Stimulated activated CD4-positive, alpha-beta T cell treated with anti-CD3 and anti-CD28 coated beads, Interleukin-15, amount 100 ng/mL, for 24 hours (primary cell): ENCODE measurements around the gene CPXM1.
"Not testable (repeated sequence)": the region's sequence is repeated elsewhere in the genome, so short reads cannot be mapped to it uniquely, and the experiment has no call there.

Experiments
- DNase-seq: peaks from one replicate; pipeline ENCODE4 v3.0.0-alpha.2; 2020

The CPXM1 gene

DNA sequence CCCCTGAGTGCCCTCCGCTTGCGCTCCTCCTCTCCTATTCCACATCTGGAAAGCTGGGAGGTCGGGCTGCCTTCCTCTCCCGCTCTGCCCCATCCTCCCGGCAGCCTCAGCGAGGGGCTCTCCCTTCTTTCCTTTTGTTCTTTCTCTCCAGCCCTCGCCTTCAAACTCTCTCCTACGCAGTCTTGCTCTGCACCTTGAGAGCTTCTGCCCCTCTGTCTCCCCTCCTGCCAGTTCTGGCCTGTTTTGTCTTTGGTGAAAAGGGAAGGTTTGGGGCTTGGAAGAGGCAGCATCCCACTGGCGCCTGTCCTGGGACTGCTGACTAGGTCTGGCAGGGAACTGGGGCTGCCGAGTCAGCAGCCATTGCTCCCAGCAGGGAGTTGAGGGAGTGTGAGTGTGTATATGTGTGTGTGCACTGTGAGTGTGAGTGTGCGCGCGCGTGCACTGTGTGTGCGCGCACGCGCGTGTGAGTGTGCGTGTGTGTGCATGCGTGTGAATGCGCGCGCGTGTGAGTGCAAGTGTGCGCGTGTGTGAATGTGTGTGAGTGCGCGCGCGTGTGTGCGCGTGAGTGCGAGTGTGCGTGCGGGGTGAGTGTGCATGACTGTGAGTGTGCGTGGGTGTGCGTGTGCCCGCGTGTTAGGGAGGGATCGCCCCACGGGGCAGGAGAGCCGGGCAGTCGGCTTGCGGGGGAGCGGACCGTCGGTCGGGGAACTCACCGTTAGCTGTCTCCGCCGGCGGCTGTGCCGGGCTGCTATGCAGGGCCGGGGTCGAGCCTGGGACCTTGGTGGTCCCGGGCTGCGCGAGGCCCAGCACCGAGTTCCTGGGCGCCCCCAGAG lies 523 bp downstream of the CPXM1 start:
- DNase-seq: peak; percentile 29

DNA sequence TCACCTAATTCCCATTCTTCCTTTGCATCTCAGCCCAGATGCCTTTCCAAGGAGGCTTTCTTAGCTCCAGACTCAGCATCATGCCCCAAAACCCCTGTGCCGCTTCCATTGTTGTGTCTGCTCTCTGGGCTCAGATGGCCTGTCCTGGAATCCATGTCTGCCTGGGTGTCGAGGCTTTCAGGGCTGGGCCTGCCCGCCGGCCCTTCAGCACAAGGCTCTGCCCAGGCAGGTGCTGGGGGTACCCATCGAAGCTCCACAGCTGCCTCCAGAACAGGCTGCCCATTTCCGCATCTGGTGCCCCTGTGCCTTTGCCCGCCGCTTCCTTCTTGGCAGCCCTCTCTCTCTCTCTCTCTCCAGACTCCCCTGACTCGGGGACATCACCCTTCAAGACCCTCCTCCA lies 1.2 kb downstream of the CPXM1 start:
- no peak for DNase-seq

DNA sequence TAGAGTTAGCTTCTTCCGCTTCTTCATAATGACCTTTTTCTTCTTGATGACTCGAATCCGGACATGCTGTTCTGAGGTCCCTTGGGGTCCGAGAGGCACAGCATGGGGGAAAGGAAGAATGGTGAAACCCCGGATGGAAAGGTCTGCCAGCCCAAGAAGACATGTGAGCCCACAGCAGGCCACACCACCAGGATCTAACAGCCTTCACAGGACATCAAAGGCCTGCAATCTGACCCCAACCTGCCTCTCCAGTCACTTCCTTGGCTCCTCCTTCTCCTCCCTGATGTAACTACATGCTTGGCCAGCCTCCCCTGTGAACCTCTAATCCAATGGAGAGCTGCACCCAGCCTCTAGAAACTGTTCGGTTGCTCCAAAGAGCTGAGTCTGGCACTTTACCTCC lies 1.6 kb downstream of the CPXM1 start:
- no peak for DNase-seq

DNA sequence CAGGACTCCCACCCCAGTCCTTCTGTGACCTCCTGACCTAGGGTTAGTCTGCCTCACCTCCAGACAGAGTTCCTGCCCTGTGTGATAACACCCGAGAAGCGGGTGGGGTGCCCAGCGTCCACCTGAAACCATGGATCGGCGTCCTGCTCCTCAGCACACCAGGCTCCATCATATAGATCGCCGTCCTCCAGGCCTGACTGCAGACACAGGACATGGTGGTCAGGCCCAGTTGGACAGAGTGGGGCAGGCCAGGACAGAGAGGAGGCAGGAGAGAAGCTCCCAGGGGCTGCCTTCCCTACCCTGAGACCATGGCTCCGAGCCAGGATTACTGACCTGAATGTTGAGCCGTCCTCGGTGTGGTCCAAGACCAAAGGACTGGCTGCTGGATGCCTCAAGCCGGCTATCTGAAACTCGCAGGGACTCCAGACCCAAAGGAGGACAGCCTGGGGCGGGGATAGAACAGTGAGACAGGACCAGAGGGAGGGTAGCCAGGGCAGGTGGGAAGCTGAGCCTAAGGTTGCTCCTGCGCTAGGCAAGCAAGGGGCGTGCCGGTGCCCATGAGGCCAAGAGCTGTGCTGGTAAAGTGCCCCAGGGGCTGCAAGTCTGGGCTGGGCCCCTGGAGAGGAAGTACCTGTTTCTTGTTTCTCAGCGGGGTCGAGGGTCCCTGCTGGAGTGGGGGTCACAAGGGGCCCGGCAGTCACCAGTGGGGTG lies 2.2 kb downstream of the CPXM1 start:
- no peak for DNase-seq

DNA sequence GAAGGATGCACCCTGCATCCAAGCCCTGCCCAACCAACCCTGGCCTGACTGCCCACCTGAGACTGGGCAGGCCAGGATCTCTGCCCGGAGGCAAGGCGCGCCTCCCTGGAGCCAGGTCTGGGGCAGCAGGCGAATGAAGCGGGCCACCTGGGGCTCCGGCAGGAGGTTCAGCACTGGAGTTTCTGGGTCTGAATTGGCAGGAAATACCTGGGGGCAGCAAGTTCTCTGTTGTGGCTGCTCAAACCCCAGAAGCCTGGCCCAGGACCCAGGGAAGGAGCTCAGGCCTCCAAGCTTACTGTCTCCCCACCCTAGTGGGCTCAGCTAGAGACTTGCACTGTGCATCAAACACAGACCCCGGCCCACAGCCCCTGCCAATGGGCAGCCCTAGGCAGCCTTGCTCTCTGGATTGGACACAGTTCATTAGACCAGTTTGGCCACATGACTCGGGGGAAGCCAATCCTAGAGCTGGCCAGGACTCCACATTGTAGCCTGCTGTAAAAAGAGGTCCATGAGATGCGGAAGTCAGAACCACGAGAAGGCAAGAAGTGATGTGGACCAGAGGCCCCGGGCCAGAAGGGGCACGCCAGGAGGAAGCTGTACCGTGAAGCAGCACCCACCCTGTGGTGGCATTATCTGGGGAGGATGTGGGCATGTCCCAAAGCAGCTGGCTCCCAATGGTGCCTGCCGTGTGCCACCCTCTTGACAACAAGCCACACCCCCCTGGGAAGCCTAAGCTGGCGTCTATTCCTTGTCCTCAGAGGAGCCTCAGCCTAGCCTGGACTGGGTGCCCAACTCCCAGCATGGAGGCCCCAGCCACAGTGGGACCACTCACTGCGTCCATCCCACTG lies 3.1 kb downstream of the CPXM1 start:
- DNase-seq: no peak

DNA sequence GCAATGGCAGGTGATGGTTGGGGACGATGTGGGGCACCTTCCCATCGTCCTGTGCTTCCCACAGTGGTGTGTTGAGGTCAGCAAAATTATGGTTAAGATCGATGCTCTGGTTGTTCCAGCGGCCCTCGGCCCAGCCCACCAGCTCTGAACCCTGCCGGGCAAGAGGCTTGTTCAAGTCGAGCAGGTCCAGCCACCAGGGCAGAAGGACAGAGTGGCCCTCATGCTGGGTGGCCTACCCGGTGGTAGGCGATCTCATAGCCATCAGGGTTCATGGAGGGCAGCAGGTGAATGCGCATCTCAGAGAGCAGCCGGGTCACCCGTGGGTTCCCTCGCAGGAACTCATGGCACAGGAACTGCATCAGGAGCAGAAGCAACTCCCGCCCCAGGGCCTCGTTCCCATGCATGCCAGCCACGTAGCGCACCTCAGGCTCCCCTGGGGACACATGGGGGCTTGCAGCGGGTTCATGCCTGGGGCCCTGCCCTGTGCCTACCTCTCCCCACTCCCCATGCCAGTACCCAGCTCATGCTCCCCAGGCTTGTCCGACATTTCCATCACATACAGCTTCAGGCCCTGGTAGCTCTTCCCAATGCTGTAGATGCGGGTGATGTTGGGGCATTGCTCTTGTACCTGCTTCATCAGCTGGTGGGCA lies 4.3 kb downstream of the CPXM1 start:
- DNase-seq: no peak

DNA sequence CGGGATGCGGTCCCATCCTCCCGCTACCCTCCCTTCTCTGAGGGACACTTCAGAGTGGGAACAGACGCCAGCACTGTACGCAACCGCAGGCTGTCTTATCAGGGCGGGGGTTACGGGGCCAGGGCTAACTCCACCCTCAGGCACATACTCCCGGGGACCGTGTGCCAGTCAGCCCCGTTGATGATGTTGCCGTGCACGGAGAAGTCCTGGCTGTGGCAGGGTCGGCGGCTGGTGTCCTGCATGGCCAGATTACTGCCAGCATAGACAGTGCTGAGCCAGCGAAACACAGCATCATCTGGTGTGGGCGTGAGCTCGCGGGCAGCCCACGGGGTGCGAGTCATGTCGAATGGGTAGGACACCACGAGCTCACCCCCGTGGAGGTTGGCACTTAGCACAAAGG lies 5.0 kb downstream of the CPXM1 start:
- no peak for DNase-seq

DNA sequence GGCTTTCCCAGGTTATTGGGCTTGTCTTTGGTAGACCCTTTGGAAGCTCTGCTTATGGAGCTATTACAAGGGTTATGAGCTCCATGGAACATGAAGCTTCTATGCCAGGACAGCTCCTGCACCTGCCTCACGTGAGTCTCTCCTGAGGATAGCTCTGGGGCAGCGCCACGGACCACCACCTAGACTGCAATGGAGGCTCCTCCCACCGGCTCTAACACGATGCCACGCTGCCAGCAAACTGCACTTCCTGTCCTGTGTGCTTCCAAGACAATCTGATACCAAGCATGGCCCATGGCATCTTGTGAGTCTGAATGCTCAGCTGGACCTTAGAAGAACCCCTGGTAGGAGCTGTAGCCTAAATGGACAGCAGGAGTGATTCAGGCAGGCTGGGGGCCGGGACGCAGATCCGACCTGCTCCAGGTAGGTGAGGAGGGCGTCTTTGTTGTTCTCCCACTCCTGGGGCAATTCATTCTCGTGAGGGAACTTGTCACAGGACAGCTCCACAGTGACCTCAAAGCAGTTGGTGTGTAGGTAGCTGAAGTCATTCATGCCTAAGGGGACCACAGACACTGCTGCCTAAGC lies 5.5 kb downstream of the CPXM1 start:
- no peak for DNase-seq

DNA sequence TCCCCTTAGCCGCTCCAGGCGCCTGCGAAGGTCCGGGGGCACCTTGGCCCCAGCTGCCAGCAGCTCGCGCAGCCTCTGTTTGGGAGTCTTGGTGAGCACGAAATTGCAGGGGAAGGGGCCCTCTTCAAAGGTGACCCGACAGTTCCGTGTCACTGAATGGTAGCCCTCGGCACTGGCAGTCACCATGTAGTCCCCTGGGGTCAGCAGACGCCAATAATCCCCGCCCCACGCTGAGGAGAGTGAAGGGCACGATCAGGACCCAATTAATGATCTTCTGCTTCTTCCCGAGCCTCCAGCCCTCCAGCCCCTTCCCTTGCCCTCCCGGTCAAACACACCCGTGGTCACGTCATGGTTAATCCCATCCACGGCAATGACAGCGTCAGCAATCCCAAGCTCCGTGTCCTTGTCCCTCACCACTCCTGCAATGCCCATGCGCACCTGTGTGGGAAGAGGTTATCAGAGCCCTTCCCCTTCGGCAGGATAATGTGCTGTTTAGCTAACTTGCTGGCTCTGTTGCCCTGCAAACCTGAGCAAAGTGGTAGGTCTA lies 6.2 kb downstream of the CPXM1 start:
- DNase-seq: no peak

DNA sequence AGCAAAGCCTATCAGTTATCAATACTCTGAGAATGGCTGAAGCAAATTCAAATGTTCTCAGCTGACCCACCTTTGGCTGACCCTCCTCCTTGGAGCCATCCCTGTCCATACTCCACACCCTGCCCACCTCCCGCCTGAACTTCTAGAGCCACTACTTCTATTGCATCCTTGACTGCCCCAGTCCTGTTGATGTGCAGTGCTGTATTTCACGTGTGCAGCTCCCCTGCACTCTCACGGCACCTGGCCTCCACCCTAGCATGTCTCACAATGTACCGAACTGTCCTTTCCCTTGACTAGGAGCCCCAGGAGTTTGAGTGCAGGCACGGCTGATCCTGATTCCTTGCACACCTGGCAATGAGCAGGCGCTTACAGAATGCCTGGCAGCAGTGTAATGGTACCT lies 7.0 kb downstream of the CPXM1 start:
- DNase-seq: no peak

DNA sequence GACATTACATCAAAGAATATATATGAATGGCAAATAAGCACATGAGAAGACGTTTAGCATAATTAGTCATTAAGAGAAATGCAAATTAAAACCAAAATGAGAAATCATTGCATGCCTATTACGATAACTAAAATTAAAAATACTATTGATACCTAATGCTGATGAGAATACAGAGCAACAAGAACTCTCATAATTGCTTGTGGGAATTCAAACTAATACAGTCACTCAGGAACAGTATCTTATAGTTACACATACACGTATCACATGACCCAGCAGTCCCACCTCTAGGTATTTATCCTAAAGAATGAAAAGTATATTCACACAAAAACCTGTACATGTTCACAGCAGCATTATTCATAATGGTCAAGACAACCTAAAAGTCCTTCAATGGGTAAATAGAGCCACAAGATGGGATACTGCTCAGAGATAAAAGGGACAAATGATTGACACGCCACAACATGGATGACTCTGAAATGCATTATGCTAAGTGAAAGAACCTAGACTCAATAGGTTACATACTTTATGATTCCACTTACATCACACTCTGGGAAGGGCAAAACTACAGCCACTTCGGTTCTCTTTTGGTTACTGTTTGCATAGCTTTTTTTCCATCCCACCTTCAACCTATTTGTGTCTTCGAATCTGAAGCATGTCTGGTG lies 16.4 kb downstream of the CPXM1 start:
- no peak for DNase-seq

DNA sequence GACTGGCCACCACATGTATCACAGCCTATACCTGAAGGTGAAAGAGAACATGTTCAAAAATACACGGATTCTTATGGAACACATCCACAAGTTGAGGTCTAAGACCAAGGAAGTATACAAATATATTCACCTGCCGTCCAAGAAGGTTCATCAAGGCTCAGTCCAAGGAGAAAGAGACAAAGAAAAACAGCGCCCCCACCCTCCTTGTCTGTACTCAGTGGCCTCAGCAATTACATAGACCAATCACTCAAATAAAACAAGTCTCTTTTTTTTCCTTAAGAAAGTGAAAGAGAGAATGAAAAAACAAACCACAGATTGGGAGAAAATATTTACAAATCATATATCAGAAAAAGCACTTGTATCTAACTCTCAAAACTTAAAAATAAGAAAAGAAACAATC lies 19.5 kb downstream of the CPXM1 start:
- no peak for DNase-seq

DNA sequence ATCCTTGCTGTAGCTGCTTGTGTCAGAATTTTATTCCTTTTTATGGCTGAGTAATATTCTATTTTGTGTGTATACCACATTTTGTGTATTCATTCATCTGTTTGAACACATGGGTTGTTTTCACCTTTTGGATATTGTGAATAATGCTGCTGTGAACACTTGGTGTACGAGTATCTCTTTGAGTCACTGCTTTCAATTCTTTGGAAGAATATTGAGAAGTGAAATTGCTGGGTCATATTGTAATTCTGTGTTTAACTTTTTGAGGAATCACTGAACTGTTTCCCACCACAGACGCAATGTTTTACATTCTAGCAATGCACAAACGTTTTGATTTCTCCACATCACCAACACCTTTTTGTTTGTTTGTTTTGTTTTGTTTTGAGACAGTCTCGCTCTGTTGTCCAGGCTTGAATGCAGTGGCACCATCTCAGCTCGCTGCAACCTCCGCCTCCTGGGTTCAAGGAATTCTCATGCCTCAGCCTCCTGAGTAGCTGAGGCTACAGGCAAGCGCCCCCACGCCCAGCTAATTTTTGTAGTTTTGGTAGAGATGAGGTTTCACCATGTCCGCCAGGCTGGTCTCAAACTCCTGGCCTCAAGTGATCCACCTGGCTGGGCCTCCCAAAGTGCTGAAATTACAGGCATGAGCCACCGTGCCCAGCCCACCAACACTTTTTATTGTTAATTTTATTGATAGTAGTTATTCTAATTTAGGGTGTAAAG lies 21.7 kb downstream of the CPXM1 start:
- no peak for DNase-seq

DNA sequence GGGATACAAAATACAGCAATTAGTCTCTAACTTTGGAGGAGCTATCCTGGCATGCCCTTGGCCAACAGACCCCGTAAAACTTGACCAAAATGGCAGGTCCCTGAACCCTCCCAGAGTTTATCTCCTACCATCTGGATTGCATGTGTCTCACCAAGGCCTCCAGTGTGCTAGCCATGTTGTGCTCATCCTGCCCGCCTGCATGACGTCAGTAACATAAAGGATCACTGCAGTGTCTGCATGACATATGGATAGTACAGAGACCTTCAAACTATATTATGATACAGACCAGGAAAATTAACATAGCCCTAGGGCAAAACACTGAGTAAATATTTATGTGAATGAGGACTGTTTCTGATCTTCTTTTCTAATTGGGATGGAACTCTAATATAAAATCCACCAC lies 25.3 kb downstream of the CPXM1 start:
- no peak for DNase-seq

DNA sequence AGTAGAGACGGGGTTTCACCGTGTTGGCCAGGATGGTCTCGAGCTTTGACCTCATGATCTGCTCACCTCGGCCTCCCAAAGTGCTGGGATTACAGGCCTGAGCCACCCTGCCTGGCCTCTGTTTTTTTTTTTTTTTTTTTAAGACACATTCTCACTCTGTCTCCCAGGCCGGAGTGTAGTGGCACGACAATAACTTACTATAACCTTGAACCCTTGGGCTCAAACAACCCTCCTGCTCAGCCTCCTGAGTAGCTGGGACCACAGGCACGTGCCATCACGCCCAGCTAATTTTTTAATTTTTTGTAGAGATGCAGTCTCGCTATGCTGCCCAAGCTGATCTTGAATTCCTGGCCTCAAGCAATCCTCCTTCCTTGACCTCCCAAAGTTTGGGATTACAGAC lies 26.6 kb downstream of the CPXM1 start:
- DNase-seq: no peak

DNA sequence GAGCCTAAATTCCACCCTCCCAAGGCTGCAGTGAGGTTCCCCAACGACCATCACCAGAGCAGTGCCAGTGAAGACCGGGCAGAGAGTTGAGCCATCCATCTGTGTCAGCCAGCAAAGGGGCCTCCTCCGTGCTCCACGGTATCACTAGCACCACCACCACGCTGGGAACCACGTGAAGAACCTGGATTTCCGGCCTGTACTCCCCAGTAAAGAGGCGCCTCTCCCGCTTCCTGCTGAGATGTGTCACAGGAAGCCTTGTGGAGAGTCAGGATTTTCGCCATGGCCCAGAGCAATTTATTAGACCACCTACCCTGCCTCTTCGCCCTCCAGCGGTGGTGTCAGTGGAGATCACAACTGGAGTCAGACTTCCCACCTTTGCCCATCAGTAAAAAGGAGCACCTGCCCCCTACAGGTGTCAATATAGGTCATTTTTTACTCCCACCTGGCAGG lies 28.8 kb downstream of the CPXM1 start:
- no peak for DNase-seq

DNA sequence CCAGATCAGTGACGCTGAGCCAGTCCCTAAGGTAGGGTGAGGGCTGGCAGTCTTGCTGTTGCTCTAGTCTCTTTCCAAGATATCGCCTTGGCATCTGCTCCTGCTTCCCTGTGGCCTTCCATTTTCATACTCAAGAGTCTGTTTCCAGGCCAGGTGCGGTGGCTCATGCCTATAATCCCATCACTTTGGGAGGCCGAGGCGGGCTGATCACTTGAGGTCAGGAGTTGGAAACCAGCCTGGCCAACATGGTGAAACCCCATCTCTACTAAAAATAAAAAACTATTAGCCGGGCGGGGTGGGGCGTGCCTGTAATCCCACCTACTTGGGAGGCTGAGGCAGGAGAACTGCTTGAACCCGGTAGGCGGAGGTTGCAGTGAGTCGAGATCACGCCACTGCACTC lies 30.3 kb downstream of the CPXM1 start:
- not testable (repeated sequence) for DNase-seq

DNA sequence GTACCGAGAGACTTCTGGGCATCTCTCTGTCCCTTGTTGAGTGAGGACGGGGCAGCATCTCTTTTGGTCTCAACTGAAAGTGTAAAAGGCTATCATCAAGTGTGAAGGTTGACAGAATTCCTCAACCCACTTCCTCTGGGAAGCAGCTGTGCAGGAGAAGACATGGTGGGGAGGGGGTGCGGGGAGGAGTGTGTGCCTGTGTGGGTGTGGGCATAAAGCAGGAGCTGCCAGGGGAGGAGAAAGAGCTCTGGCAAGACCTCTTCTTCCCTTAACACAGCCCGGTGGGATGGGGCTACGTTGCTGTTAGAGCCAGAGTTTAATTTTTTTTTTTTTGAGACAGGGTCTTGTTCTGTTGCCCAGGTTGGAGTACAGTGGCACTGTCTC lies 31.8 kb downstream of the CPXM1 start:
- DNase-seq: no peak

DNA sequence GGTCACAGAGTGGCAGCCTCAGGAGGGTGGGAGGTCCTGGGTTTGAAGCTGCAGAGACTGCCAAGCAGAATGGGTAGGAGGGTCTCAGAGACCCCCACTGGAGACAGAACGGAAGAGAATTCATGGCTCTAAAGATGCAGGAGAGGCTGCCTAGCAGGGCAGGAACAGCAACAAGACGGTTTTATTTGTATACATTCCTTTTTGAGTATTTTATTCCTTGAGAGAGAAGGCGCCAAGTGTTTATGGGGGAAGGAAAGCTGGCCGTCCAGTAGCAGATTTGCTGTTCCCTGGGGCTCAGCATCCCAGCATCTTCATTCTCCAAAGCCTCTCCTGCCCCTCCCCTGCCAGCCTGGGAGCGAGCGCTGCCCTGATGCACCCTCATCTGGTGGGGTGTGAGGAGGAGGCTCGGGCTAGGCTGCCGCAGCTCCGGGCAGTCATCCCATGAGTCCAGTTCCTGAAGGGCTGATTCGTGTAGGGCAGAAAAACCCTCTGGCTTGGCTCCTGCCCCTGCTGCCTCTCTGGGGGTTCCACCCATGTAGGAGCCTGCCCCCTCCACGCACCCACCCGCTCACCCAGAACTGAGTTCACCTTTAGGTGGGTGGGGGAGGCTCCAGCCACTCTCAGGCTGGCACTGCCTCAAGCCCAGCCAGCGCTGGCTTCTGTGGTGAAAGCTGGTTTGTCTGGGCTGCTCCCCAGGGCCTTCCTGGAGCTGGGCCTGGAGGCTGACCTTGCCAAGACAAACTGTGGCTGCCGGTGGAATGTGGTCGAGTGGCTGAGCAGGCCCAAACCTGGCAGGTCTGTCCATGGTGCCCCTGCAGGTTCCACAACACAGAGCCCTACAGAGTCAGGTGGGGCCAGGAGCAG lies 32.4 kb downstream of the CPXM1 start:
- no peak for DNase-seq

DNA sequence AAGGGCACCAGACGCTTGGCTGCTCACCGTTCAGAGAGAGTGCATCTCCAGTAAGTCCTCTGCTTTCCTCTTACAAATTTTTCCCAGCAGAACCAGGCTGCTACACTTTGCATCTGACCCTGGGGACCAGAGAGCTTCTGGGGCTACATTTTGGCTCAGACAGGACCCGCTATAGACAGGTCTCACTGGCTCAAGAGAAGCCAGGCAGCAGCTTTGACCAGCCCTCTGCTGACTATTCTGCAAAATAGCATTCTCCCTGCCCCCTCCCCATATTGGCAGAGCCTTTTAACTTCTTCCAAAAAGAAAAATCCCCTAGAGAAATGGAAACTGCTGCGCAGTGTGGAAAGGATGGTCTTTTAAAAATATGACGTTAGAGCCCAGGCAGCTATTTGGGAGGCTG lies 37.2 kb downstream of the CPXM1 start:
- DNase-seq: no peak
